NCI-H524 (cell line): ENCODE results near the gene TMEM223.
"Not testable (repeated sequence)": the region's sequence is repeated elsewhere in the genome, so short reads cannot be mapped to it uniquely, and the experiment has no call there.

Source experiments
- DNase-seq, 2 experiments: peaks; one replicate each; lab custom pipeline; 2025; lab: John Stamatoyannopoulos, UW

Gene TMEM223

GRCh38 chr11:62791501-62792201, at the start of gene TMEM223:
TSS of gene TMEM223 (minus strand) at chr11:62792006. CDS start at chr11:62791994, 12 bp downstream.
- peak; percentile 17 to 60 for DNase-seq

- DNase-seq, result peak; percentile 50 to 57
Measured at GRCh38 chr11:62840721-62841360, 49.0 kb upstream of the TMEM223 start.

- DNase-seq, result peak; percentile 67 to 84
Measured at GRCh38 chr11:62839050-62839945, 47.5 kb upstream of the TMEM223 start, which contains the start of gene WDR74. TSS of gene WDR74 (minus strand) at chr11:62839590. CDS start at chr11:62839570, 20 bp downstream.

GRCh38 chr11:62835336-62835735, 43.5 kb upstream of the TMEM223 start:
- no peak for DNase-seq

- DNase-seq, result peak in 1 of 2 experiments; percentile 41
Measured at GRCh38 chr11:62832336-62833234, 40.8 kb upstream of the TMEM223 start, which contains the start of gene TEX54. TSS of gene TEX54 (minus strand) at chr11:62832841.

GRCh38 chr11:62831520-62832335, 39.9 kb upstream of the TMEM223 start, which contains the start of gene STX5:
TSS of gene STX5 (minus strand) at chr11:62832051. CDS start at chr11:62831243, 808 bp downstream.
- DNase-seq, result peak; percentile 96 to 98

GRCh38 chr11:62830904-62831519, 39.2 kb upstream of the TMEM223 start:
- peak; percentile 71 to 82 for DNase-seq

GRCh38 chr11:62828130-62828529, 36.3 kb upstream of the TMEM223 start:
- DNase-seq, result not testable (repeated sequence)

- DNase-seq, result no peak
Measured at GRCh38 chr11:62823677-62824076, 31.9 kb upstream of the TMEM223 start.

- no peak for DNase-seq
Measured at GRCh38 chr11:62817129-62817528, 25.3 kb upstream of the TMEM223 start.

GRCh38 chr11:62816557-62816956, 24.8 kb upstream of the TMEM223 start:
- no peak for DNase-seq

- DNase-seq, result no peak
Measured at GRCh38 chr11:62811659-62812058, 19.9 kb upstream of the TMEM223 start.

- no peak for DNase-seq
Measured at GRCh38 chr11:62810748-62811147, 18.9 kb upstream of the TMEM223 start.

- DNase-seq, result no peak
Measured at GRCh38 chr11:62806611-62807121, 14.9 kb upstream of the TMEM223 start.

GRCh38 chr11:62805961-62806441, 14.2 kb upstream of the TMEM223 start:
- peak; percentile 31 to 51 for DNase-seq

- DNase-seq, result peak; percentile 87 to 93
Measured at GRCh38 chr11:62805076-62805892, 13.5 kb upstream of the TMEM223 start, which contains the start of gene NXF1. TSS of gene NXF1 (minus strand) at chr11:62805440. CDS start at chr11:62805356, 84 bp downstream.

GRCh38 chr11:62804310-62805075, 12.7 kb upstream of the TMEM223 start:
- DNase-seq, result peak in 1 of 2 experiments; percentile 33
